ENCODE measurements around the gene ART1. TPM values are rescaled to one million over a fixed set of nuclear protein-coding genes. Genes with fewer than 3 reads are reported as not detected.

Gene ART1
- total and polyA plus RNA-seq, 2 of the 8 experiments (the other 6 are each of a cell fraction or from before 2014, with no cell fraction given), result not detected

DNA sequence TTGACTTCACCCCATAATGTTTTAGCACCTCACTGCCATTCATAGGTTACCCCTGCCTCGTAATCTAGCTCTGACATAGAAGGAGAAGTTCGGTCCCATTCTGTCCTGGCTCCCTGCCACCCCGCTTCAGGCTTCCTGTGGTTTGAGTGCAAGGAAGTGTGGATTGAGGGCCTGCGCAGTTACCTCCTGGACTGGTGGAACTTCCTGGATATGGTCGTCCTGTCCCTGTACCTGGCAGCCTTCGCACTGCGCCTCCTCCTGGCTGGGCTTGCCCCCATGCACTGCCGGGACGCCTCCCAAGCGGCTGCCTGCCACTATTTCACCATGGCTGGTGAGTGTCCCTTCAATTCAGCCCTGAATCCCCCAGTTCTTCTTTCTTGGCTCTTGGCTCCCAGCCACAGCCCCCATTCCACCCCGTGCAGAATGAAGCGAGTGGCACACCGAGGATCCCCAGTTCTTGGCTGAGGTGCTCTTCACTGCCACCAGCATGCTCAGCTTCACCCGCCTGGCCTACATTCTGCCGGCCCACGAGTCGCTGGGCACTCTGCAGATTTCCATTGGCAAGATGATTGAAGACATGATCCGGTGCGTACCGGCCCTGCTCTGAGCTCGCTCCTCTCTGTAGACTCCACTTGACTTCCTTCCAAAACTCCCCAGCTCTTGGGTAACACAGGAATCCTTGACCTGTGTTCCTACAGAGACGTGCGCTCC, 18.5 kb upstream of the ART1 start (continued):
- no peak for TF ChIP-seq YY1 (IDR thresholded peaks at IDR 0.05; ENCODE audit: low read depth, low read length)

All from H1 (cell line).